ENCODE measurements around the gene REXO4. TPM values are rescaled to one million over a fixed set of nuclear protein-coding genes. Genes with fewer than 3 reads are reported as not detected.
A peak's percentile ranks its signal among the peaks of the same experiment; 100 is the strongest.

The REXO4 gene
- total and polyA plus RNA-seq, 2 of the 13 experiments (the other 11 are each of a cell fraction or from before 2014, with no cell fraction given) = 18.5 to 30.4 TPM

- no peak for TF ChIP-seq NFRKB (IDR thresholded peaks at IDR 0.05)
- no peak for TF ChIP-seq FOSL2 (CRISPR knock-in tag; IDR thresholded peaks at IDR 0.05)
- TF ChIP-seq FOXA1 (IDR thresholded peaks at IDR 0.05) = no peak
- no peak for TF ChIP-seq FOXA1 (CRISPR knock-in tag; IDR thresholded peaks at IDR 0.05)
- TF ChIP-seq E2F2 (CRISPR knock-in tag; IDR thresholded peaks at IDR 0.05; ENCODE audit: borderline replicate concordance) = no peak
- peak; percentile 28; the same call in 1 of the 2 replicates for TF ChIP-seq HDAC2 (CRISPR knock-in tag; IDR thresholded peaks at IDR 0.05)
- TF ChIP-seq MAX (IDR thresholded peaks at IDR 0.05) = peak; percentile 45; the same call in 1 of the 2 replicates
- peak; percentile 82 for TF ChIP-seq HNF4A (CRISPR knock-in tag; IDR thresholded peaks at IDR 0.05)
- TF ChIP-seq ZNF362 (CRISPR knock-in tag; IDR thresholded peaks at IDR 0.05; ENCODE audit: borderline replicate concordance) = no peak
- 0 out of 2 replicates have a peak, but pooled peaks have one; percentile 28 for TF ChIP-seq ZNF788 (CRISPR knock-in tag; IDR thresholded peaks at IDR 0.05; ENCODE audit: borderline replicate concordance)
- no peak for TF ChIP-seq CCAR2 (optimal IDR thresholded peaks at IDR 0.05; ENCODE audit: low read depth, low read length)
- TF ChIP-seq TBX3 (IDR thresholded peaks at IDR 0.05; ENCODE audit: borderline replicate concordance) = no peak
- peak; percentile 36; the same call in 1 of the 2 replicates for TF ChIP-seq MTA1 (CRISPR knock-in tag; IDR thresholded peaks at IDR 0.05; ENCODE audit: borderline replicate concordance)
- TF ChIP-seq ZNF761 (CRISPR knock-in tag; conservative IDR thresholded peaks at IDR 0.05) = no peak
- TF ChIP-seq ZNF552 (CRISPR knock-in tag; IDR thresholded peaks at IDR 0.05; ENCODE audit: borderline replicate concordance) = no peak
- TF ChIP-seq ZNF513 (CRISPR knock-in tag; conservative IDR thresholded peaks at IDR 0.05) = no peak
- TF ChIP-seq SP140L (CRISPR knock-in tag; IDR thresholded peaks at IDR 0.05; ENCODE audit: borderline replicate concordance) = no peak
- no peak for TF ChIP-seq CBX2 (IDR thresholded peaks at IDR 0.05; ENCODE audit: low read depth, low read length)
- no peak for TF ChIP-seq CBX2 (CRISPR knock-in tag; IDR thresholded peaks at IDR 0.05; ENCODE audit: low read depth)
- TF ChIP-seq CTCF (CRISPR knock-in tag; IDR thresholded peaks at IDR 0.05) = peak; percentile 12; the same call in 1 of the 2 replicates
- no peak for TF ChIP-seq ARID3A (IDR thresholded peaks at IDR 0.05; ENCODE audit: low read depth, low read length)
- TF ChIP-seq ZNF367 (CRISPR knock-in tag; IDR thresholded peaks at IDR 0.05; ENCODE audit: borderline replicate concordance) = no peak
- TF ChIP-seq YY1 (IDR thresholded peaks at IDR 0.05; ENCODE audit: insufficient read depth, insufficient replicate concordance, low read depth, low read length) = peak; percentile 35
- TF ChIP-seq ZNF101 (CRISPR knock-in tag; IDR thresholded peaks at IDR 0.05; ENCODE audit: borderline replicate concordance, low read depth) = no peak
Measured at GRCh38 chr9:133448487-133448972, 30.7 kb upstream of the REXO4 start (continued).
